GM12878 (cell line): ENCODE results near the gene INO80E.

Source experiments
- ATF3 ChIP-seq: IDR thresholded peaks from 2 replicates; pipeline ENCODE4 v1.6.1; 2011; ENCODE audit warnings: low read depth, mild to moderate bottlenecking, low read length, moderate library complexity, borderline replicate concordance; ENCODE audit errors: extremely low read depth
- BCL11A ChIP-seq: IDR thresholded peaks from 2 replicates; pipeline ENCODE4 v1.6.1; 2011; ENCODE audit warnings: low read depth, low read length
- CEBPB ChIP-seq, 2 experiments: fragments of 150-350 bp in 1 of 2; IDR thresholded peaks; 2 replicates each; pipeline ENCODE4 v1.6.1; 2012 to 2014; ENCODE audit warnings: low read depth in 2 of 2, low read length in 2 of 2, borderline replicate concordance in 1 of 2, inconsistent platforms in 1 of 2
- CTCF ChIP-seq, 3 experiments: IDR thresholded peaks in 2 of 3; conservative IDR thresholded peaks in 1 of 3; 2 replicates each; pipeline ENCODE4 v1.5.1; 2011; ENCODE audit warnings: low read depth in 3 of 3, low read length in 3 of 3, mild to moderate bottlenecking in 3 of 3, control low read depth in 2 of 3, moderate library complexity in 2 of 3, inconsistent platforms in 1 of 3, mixed read lengths in 1 of 3; ENCODE audit not compliant: control insufficient read depth in 2 of 3, insufficient read depth in 1 of 3; ENCODE audit errors: extremely low read depth in 1 of 3
- JUNB ChIP-seq: IDR thresholded peaks from 2 replicates; pipeline ENCODE4 v1.6.1; 2016; ENCODE audit warnings: antibody characterized with exemption, mild to moderate bottlenecking
- MYC ChIP-seq: IDR thresholded peaks from 2 replicates; pipeline ENCODE4 v1.6.1; 2011; ENCODE audit warnings: mild to moderate bottlenecking, low read length, moderate library complexity, inconsistent platforms; ENCODE audit not compliant: insufficient read depth, insufficient replicate concordance, insufficient read length, severe bottlenecking
- ZNF24 ChIP-seq: fragments of 450-650 bp; IDR thresholded peaks from 2 replicates; pipeline ENCODE4 v1.6.1; 2017; ENCODE audit warnings: antibody characterized with exemption, mild to moderate bottlenecking
- ZNF274 ChIP-seq: IDR thresholded peaks from one replicate; pipeline ENCODE4 v1.8.0; 2011; ENCODE audit not compliant: insufficient read length, insufficient read depth
- ZSCAN29 ChIP-seq: fragments of 450-650 bp; IDR thresholded peaks from 2 replicates; pipeline ENCODE4 v1.6.1; 2017; ENCODE audit warnings: mild to moderate bottlenecking, moderate library complexity

GRCh38 chr16:29972500-29972899 lies 23.5 kb upstream of the INO80E start:
- no peak for TF ChIP-seq CEBPB (IDR thresholded peaks at IDR 0.05; ENCODE audit: borderline replicate concordance in 1 of 2, low read depth in 2 of 2, low read length in 2 of 2)
- TF ChIP-seq ZNF274: no peak
- TF ChIP-seq MYC: no peak
- TF ChIP-seq ZNF24: no peak
- no peak for TF ChIP-seq ATF3
- no peak for TF ChIP-seq BCL11A
- TF ChIP-seq JUNB: no peak
- TF ChIP-seq CTCF (IDR thresholded peaks at IDR 0.05 in 2 of 3, conservative IDR thresholded peaks at IDR 0.05 in 1 of 3; ENCODE audit: control insufficient read depth in 2 of 3, extremely low read depth in 1 of 3, insufficient read depth in 1 of 3, low read depth in 3 of 3, low read length in 3 of 3): no peak
- TF ChIP-seq ZSCAN29: no peak
